Caco-2 (cell line): ENCODE measurements around the gene CFAP91. TPM values are rescaled to one million over a fixed set of nuclear protein-coding genes. Genes with fewer than 3 reads are reported as not detected.

Source experiments
- BruUV-seq: library from RNA; stranded (reverse); fragments of 400-500 nt; replicated peaks from 2 replicates; lab custom pipeline; 2021; lab: Mats Ljungman, UMichigan
- CTCF ChIA-PET: fragments of 300-600 bp; sonication (Branson Sonifier 250); formaldehyde crosslinking; loops from one replicate; lab custom pipeline; 2022; ENCODE audit warnings: antibody characterized with exemption; lab: Charles Lee
- POLR2A ChIA-PET: fragments of 300-600 bp; sonication (Branson Sonifier 250); formaldehyde crosslinking; loops from one replicate; lab custom pipeline; 2022; ENCODE audit warnings: antibody characterized with exemption; lab: Charles Lee
- DNase-seq, 2 experiments: peaks; one replicate each; pipeline versions ENCODE4 v3.0.0 to v3.0.0-alpha.2; 2020 to 2022
- H3K27me3 ChIP-seq: replicated peaks from 2 replicates; pipeline ENCODE4 v1.6.0; 2011; ENCODE audit warnings: low read length; ENCODE audit not compliant: control insufficient read depth, insufficient read depth
- H3K36me3 ChIP-seq: 2 replicates; pipeline ENCODE4 v1.5.1; 2011; ENCODE audit warnings: low read length; ENCODE audit not compliant: control insufficient read depth, insufficient read depth
- H3K4me1 ChIP-seq: fragments of 250-450 bp; sonication (Bioruptor Pico); 2 replicates; pipeline ENCODE4 v1.5.1; 2020; ENCODE audit warnings: mild to moderate bottlenecking
- H3K4me3 ChIP-seq: 2 replicates; pipeline ENCODE4 v1.5.1; 2011; ENCODE audit warnings: low read depth, mild to moderate bottlenecking, control low read depth, low read length
- H3K9me3 ChIP-seq: fragments of 250-450 bp; sonication (Bioruptor Pico); 2 replicates; pipeline ENCODE4 v1.5.1; 2020; ENCODE audit warnings: mild to moderate bottlenecking, moderate library complexity
- H3K27ac Mint-ChIP-seq: one replicate; pipeline ENCODE4 v1.8.0; 2022; ENCODE audit warnings: mixed read lengths; ENCODE audit not compliant: unreplicated experiment
- H3K27me3 Mint-ChIP-seq: one replicate; pipeline ENCODE4 v1.8.0; 2022; ENCODE audit warnings: mixed read lengths; ENCODE audit not compliant: insufficient read depth, unreplicated experiment
- H3K36me3 Mint-ChIP-seq: one replicate; pipeline ENCODE4 v1.8.0; 2022; ENCODE audit warnings: mild to moderate bottlenecking, mixed read lengths; ENCODE audit not compliant: insufficient read depth, unreplicated experiment
- H3K4me1 Mint-ChIP-seq: one replicate; pipeline ENCODE4 v1.8.0; 2022; ENCODE audit warnings: low read depth, mixed read lengths; ENCODE audit not compliant: unreplicated experiment
- H3K4me3 Mint-ChIP-seq: one replicate; pipeline ENCODE4 v1.8.0; 2022; ENCODE audit warnings: mild to moderate bottlenecking, moderate library complexity, mixed read lengths; ENCODE audit not compliant: unreplicated experiment
- H3K9me3 Mint-ChIP-seq: one replicate; pipeline ENCODE4 v1.8.0; 2022; ENCODE audit warnings: mixed read lengths; ENCODE audit not compliant: unreplicated experiment
- CTCF ChIP-seq, 2 experiments: fragments of 200-600 bp in 1 of 2; IDR thresholded peaks; 1 replicate in 1 of 2; 2 replicates in 1 of 2; pipeline versions ENCODE4 v1.5.1 to v1.8.0; 2011 to 2022; ENCODE audit warnings: antibody characterized with exemption in 1 of 2, control low read depth in 1 of 2, inconsistent platforms in 1 of 2, low read depth in 1 of 2, low read length in 1 of 2, mild to moderate bottlenecking in 1 of 2, moderate library complexity in 1 of 2; ENCODE audit not compliant: insufficient read depth in 1 of 2, severe bottlenecking in 1 of 2, unreplicated experiment in 1 of 2
- intact Hi-C: fragments of 100-400 bp; cut with micrococcal nuclease; formaldehyde crosslinking; loops from one replicate; pipeline ENCODE4 v1.10.0; 2022; ENCODE audit not compliant: unreplicated experiment
- total RNA-seq: library from RNA; stranded (reverse); gene quantifications from 2 replicates; pipeline ENCODE4 v1.2.3, GENCODE V29; 2022

CFAP91 gene
- total RNA-seq, 1 experiment from 2014 or later: not detected

- CTCF ChIA-PET: no interaction called here
- no peak overlapping the region for H3K4me3 Mint-ChIP-seq
Measured at GRCh38 chr3:119679874-119680273, 22.9 kb upstream of the CFAP91 start.

DNA sequence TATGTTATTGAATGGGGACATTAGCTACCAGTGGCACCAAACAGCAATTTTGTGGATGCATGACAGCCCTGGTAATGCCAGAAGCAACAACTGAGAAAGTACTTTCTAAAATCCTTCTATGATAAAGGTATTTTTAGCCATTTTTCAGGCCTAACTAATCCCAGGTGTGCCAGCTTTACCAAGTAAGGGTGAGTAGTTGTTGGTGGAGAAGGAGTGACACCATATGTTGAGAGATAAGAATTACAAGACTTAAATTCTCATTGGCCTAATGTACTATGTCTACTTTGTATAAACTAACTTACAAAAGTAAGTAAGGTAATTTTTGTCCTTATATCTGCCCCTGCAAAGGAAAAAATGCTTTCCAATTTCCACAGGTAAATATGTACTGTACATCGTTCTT is 21.5 kb upstream of the CFAP91 start:
- peaks cover 4% of the 10 kb centered on the region for H3K4me1 ChIP-seq
- TF ChIP-seq CTCF (IDR thresholded peaks at IDR 0.05; ENCODE audit: insufficient read depth in 1 of 2, low read depth in 1 of 2, low read length in 1 of 2, severe bottlenecking in 1 of 2, unreplicated experiment in 1 of 2): peak; percentile 27 to 35
- Mint-ChIP-seq H3K4me3 (no peak overlapping the region), H3K27ac (no peak overlapping the region), H3K4me1 (peaks cover 6% of the 10 kb centered on the region), H3K36me3 (peaks cover 7% of the 10 kb centered on the region), H3K9me3 (no peaks in the 10 kb centered on the region), H3K27me3 (no peaks in the 10 kb centered on the region)
- peak in 1 of 2 experiments; percentile 34 for DNase-seq
- ChIA-PET POLR2A (no interaction called here), CTCF (interaction anchor here (0.6 to 2.0 kb wide), 2 partner anchors 440 to 470 kb away, joined by 4 to 6 read pairs; partner anchors contain the start of gene B4GALT4)
- intact Hi-C loops: loop anchor here (1.0 to 5.0 kb wide), 3 partner anchors 156 to 799 kb away; no protein-coding TSS in a partner anchor
- H3K4me3 ChIP-seq: no peak overlapping the region
- BruUV-seq: no TSS peak
- H3K27me3 ChIP-seq: no peaks in the 10 kb centered on the region
- H3K9me3 ChIP-seq: no peaks in the 10 kb centered on the region
- no peaks in the 10 kb centered on the region for H3K36me3 ChIP-seq

More at GRCh38 chr3:119679874-119680273, 22.9 kb upstream of the CFAP91 start:
- Mint-ChIP-seq H3K27ac (no peak overlapping the region), H3K9me3 (no peaks in the 10 kb centered on the region), H3K36me3 (peaks cover 7% of the 10 kb centered on the region), H3K27me3 (no peaks in the 10 kb centered on the region), H3K4me1 (peaks cover 6% of the 10 kb centered on the region)
- intact Hi-C loops: loop anchor here (5.0 to 10.0 kb wide), 4 partner anchors 48 to 798 kb away; no protein-coding TSS in a partner anchor
- no peaks in the 10 kb centered on the region for H3K27me3 ChIP-seq
- H3K4me3 ChIP-seq: no peak overlapping the region
- BruUV-seq: no TSS peak
- H3K36me3 ChIP-seq: no peaks in the 10 kb centered on the region
- no peak for TF ChIP-seq CTCF (IDR thresholded peaks at IDR 0.05; ENCODE audit: insufficient read depth in 1 of 2, low read depth in 1 of 2, low read length in 1 of 2, severe bottlenecking in 1 of 2, unreplicated experiment in 1 of 2)
- POLR2A ChIA-PET: no interaction called here
- H3K4me1 ChIP-seq: peaks cover 13% of the 10 kb centered on the region
- no peak for DNase-seq
- no peaks in the 10 kb centered on the region for H3K9me3 ChIP-seq

DNA sequence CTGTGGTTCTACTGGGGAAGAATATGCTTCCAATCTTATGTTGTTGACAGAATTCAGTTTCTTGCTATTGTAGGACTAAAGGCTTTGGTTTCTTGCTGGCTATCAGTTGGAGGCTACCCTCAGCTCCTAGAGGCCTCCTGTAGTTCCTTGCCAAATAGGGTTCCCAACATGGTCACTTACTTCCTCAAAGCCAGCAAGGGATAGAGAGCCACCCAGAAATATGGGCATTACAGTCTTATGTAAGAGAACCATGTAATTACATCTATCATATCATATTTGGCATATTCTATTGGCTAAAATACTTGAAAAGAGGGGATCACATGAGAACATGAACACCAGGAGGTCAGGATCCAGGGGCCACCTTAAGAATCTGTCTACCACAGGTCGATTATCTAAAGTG is 19.4 kb upstream of the CFAP91 start:
- no peak overlapping the region for H3K4me3 ChIP-seq
- no peaks in the 10 kb centered on the region for H3K36me3 ChIP-seq
- no peaks in the 10 kb centered on the region for H3K36me3 Mint-ChIP-seq
- no peaks in the 10 kb centered on the region for H3K4me1 Mint-ChIP-seq
- ChIA-PET POLR2A (no interaction called here), CTCF (interaction anchor here (0.8 kb wide), 1 partner anchor 123 kb away, joined by 11 read pairs; no protein-coding TSS in a partner anchor)
- TF ChIP-seq CTCF (IDR thresholded peaks at IDR 0.05; ENCODE audit: insufficient read depth in 1 of 2, low read depth in 1 of 2, low read length in 1 of 2, severe bottlenecking in 1 of 2, unreplicated experiment in 1 of 2): no peak
- H3K4me1 ChIP-seq: no peaks in the 10 kb centered on the region
- H3K27ac Mint-ChIP-seq: no peak overlapping the region
- H3K9me3 Mint-ChIP-seq: peaks cover 12% of the 10 kb centered on the region
- intact Hi-C loops: loop anchor here (5.0 kb wide), 1 partner anchor 801 kb away; no protein-coding TSS in a partner anchor
- H3K27me3 Mint-ChIP-seq: no peaks in the 10 kb centered on the region
- DNase-seq: no peak
- no peaks in the 10 kb centered on the region for H3K9me3 ChIP-seq
- no peaks in the 10 kb centered on the region for H3K27me3 ChIP-seq
- no peak overlapping the region for H3K4me3 Mint-ChIP-seq
- no TSS peak for BruUV-seq
